ENCODE measurements around the gene UNC13B.

DNA sequence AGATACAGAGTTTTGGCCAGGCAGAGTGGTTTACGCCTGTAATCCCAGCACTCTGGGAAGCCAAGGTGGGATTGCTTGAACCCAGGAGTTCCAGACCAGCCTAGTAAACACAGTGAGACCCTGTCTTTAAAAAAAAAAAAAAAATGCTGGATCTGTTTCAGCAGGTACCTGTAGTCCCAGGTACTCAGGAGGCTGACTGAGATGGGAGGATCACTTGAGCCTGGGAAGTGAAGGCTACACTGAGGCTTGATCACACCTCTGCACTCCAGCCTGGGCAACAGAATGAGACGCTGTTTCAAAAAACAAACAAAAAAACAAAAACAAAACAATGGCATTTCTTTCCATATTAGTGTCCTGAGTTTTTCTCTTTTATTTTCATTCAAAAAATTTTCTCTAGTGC is 19.0 kb downstream of the UNC13B start:
- TF ChIP-seq SRF (CRISPR knock-in tag; IDR thresholded peaks at IDR 0.05) (no peak), TAF1 (IDR thresholded peaks at IDR 0.05; ENCODE audit: control insufficient read depth, extremely low read depth, insufficient read depth, low read length, severe bottlenecking) (no peak), SOX6 (IDR thresholded peaks at IDR 0.05) (no peak)
